SU-DHL-6 (cell line): ENCODE measurements around the gene UBE2D4.

Source experiments
- H2AFZ ChIP-seq: fragments of 200-600 bp; sonication (generic); 2 replicates; pipeline ENCODE4 v1.6.1; 2014; ENCODE audit warnings: low read depth, mild to moderate bottlenecking, moderate library complexity, mixed read lengths, antibody characterized with exemption, low read length; ENCODE audit not compliant: severe bottlenecking
- H3F3A ChIP-seq: fragments of 200-600 bp; shearing (Covaris generic); 2 replicates; pipeline ENCODE4 v1.6.0; 2016; ENCODE audit warnings: antibody characterized with exemption, mild to moderate bottlenecking; ENCODE audit not compliant: insufficient read depth
- H3K27ac ChIP-seq: fragments of 200-600 bp; sonication (generic); 2 replicates; pipeline ENCODE4 v1.5.1; 2016; ENCODE audit warnings: low read depth, mild to moderate bottlenecking, low read length, moderate library complexity, mixed read lengths
- H3K27me3 ChIP-seq: fragments of 200-600 bp; sonication (generic), shearing (Covaris generic); 2 replicates; pipeline ENCODE4 v1.6.0; 2014; ENCODE audit warnings: mild to moderate bottlenecking, low read length
- H3K36me3 ChIP-seq: fragments of 200-600 bp; sonication (generic); 2 replicates; pipeline ENCODE4 v1.6.1; 2014; ENCODE audit warnings: mild to moderate bottlenecking, low read length, mixed read lengths
- H3K4me2 ChIP-seq: fragments of 300-600, 200-600 bp; shearing (Covaris generic), sonication (generic); 2 replicates; pipeline ENCODE4 v1.6.0; 2014; ENCODE audit warnings: low read length, low read depth, mild to moderate bottlenecking; ENCODE audit not compliant: poor library complexity, severe bottlenecking
- H3K4me3 ChIP-seq: fragments of 200-600 bp; sonication (generic); 2 replicates; pipeline ENCODE4 v1.5.1; 2014; ENCODE audit warnings: antibody characterized with exemption, low read length, mild to moderate bottlenecking, mixed read lengths; ENCODE audit not compliant: insufficient read depth, poor library complexity, severe bottlenecking
- H3K79me2 ChIP-seq: fragments of 200-600 bp; sonication (generic); 2 replicates; pipeline ENCODE4 v1.6.1; 2014; ENCODE audit warnings: mild to moderate bottlenecking, low read length, moderate library complexity; ENCODE audit not compliant: insufficient read depth
- H3K9ac ChIP-seq: fragments of 200-600 bp; sonication (generic); 2 replicates; pipeline ENCODE4 v1.7.0; 2014; ENCODE audit warnings: mild to moderate bottlenecking, low read length
- H3K9me2 ChIP-seq: fragments of 200-600 bp; sonication (generic); replicated peaks from 2 replicates; pipeline ENCODE4 v1.6.1; 2014; ENCODE audit warnings: low read length; ENCODE audit not compliant: insufficient read depth
- H3K9me3 ChIP-seq: fragments of 200-600 bp; sonication (generic); 2 replicates; pipeline ENCODE4 v1.6.1; 2014; ENCODE audit warnings: low read length, mixed read lengths; ENCODE audit not compliant: insufficient read depth
- H4K20me1 ChIP-seq: fragments of 200-600 bp; sonication (generic); 2 replicates; pipeline ENCODE4 v1.6.1; 2014; ENCODE audit warnings: low read depth, mild to moderate bottlenecking, antibody characterized with exemption, low read length, moderate library complexity, mixed read lengths
- EZH2phosphoT487 ChIP-seq: fragments of 200-600 bp; sonication (generic), shearing (Covaris generic); conservative IDR thresholded peaks from 2 replicates; pipeline ENCODE4 v1.6.1; 2018; ENCODE audit warnings: mild to moderate bottlenecking, antibody characterized with exemption, low read length, moderate library complexity, mixed read lengths
- TF ChIP-seq, protein P1 (sequence below): fragments of 200-600 bp; sonication (generic); IDR thresholded peaks from one replicate; pipeline ENCODE4 v1.5.1; 2017; ENCODE audit warnings: antibody characterized with exemption, mild to moderate bottlenecking, low read length, moderate library complexity; ENCODE audit not compliant: insufficient read depth, poor library complexity, severe bottlenecking

UBE2D4 gene

DNA sequence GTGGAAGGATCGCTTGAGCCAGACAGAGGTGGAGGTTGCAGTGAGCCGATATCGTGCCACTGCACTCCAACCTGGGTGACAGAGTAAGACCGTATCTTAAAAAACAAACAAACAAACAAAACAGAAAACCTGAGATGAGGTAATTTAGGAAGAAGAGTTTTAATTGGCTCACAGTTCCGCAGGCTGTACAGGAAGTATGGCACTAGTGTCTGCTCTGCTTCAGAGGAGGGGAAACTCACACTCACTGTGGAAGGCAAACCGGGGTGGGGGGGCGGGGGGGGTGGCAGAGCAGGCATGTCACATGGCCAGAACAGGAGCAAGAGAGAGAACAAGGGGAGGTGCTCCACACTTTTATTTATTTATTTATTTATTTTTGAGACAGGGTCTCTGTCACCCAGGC is 5.1 kb downstream of the UBE2D4 start:
- Histone ChIP-seq H3K79me2 (peaks cover 12% of the 10 kb centered on the region; the same call in 1 of the 2 replicates), H3K4me2 (no peak overlapping the region), H3K27me3 (no peaks in the 10 kb centered on the region), H3K27ac (no peak overlapping the region), H3K4me3 (no peak overlapping the region), H2AFZ (no peak overlapping the region), H4K20me1 (no peaks in the 10 kb centered on the region), H3K9me3 (no peaks in the 10 kb centered on the region), H3F3A (peaks cover 8% of the 10 kb centered on the region; the same call in 1 of the 2 replicates), H3K36me3 (no peaks in the 10 kb centered on the region), H3K9me2 (no peaks in the 10 kb centered on the region), H3K9ac (no peak overlapping the region)
- TF ChIP-seq EZH2phosphoT487, result no peak
- TF ChIP-seq, protein P1, sequence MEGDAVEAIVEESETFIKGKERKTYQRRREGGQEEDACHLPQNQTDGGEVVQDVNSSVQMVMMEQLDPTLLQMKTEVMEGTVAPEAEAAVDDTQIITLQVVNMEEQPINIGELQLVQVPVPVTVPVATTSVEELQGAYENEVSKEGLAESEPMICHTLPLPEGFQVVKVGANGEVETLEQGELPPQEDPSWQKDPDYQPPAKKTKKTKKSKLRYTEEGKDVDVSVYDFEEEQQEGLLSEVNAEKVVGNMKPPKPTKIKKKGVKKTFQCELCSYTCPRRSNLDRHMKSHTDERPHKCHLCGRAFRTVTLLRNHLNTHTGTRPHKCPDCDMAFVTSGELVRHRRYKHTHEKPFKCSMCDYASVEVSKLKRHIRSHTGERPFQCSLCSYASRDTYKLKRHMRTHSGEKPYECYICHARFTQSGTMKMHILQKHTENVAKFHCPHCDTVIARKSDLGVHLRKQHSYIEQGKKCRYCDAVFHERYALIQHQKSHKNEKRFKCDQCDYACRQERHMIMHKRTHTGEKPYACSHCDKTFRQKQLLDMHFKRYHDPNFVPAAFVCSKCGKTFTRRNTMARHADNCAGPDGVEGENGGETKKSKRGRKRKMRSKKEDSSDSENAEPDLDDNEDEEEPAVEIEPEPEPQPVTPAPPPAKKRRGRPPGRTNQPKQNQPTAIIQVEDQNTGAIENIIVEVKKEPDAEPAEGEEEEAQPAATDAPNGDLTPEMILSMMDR, result no peak

DNA sequence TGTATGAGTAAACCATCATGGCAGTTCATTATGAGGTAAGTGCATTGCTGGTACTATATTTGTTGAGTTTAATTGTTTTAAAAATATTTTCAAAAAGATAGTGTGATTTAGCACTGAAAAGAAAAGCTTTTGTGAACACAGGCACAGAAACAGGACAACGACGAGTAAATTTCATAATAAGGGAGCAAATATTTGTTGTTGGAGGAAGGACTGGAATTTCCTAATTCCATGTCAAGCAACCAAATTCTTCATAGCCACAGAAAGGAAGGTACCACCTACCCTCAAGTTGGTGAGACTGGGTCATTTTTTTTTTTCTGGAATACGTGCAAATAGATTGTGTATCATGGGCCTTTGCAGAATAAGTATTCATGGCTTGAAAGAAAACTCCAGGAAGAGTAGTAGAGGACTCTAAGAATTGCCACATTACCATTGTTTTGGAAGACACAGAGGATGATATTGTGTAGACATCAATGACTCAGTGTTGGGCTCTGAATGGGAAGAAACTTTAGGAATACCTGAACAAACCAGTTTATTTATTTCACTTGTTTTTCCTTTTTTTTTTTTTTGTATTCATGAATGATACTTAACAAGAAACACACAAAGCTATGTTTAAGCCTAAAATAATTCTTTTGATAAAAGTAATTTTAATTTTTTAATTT is 7.8 kb downstream of the UBE2D4 start:
- Histone ChIP-seq H2AFZ (no peak overlapping the region), H3K4me3 (no peak overlapping the region), H3K27ac (no peak overlapping the region), H3K36me3 (no peaks in the 10 kb centered on the region), H3K79me2 (no peaks in the 10 kb centered on the region), H3K4me2 (no peak overlapping the region), H3K27me3 (no peaks in the 10 kb centered on the region), H3K9ac (no peak overlapping the region), H4K20me1 (no peaks in the 10 kb centered on the region), H3K9me2 (no peaks in the 10 kb centered on the region), H3K9me3 (no peaks in the 10 kb centered on the region), H3F3A (no peaks in the 10 kb centered on the region)
- TF ChIP-seq, protein P1, result no peak
- no peak for TF ChIP-seq EZH2phosphoT487

DNA sequence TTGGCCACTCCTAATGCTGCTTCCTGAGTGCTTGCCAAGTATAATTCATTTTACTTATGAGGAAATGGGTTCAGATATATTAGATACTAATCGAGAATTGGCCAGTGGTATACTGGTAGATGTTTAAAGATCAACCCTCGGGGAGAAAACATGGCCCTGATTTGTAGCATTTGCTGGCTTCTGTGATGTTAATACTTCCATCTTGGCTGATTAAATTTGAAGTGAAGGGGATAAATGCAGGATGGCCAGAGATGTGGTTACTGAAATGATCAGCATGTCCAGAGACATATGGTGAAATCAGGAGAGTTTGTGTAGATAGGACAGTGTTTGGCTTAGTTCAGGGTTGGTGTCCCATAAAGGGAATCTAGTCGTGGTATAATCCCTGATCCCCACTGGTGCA is 11.2 kb downstream of the UBE2D4 start:
- H3K9ac ChIP-seq, result no peak overlapping the region
- no peak overlapping the region for H3K4me3 ChIP-seq
- no peaks in the 10 kb centered on the region for H3K27me3 ChIP-seq
- no peaks in the 10 kb centered on the region for H3K36me3 ChIP-seq
- no peak for TF ChIP-seq EZH2phosphoT487
- TF ChIP-seq, protein P1, result no peak
- H3F3A ChIP-seq, result no peaks in the 10 kb centered on the region
- no peaks in the 10 kb centered on the region for H3K9me2 ChIP-seq
- H3K4me2 ChIP-seq, result no peak overlapping the region
- no peaks in the 10 kb centered on the region for H4K20me1 ChIP-seq
- H2AFZ ChIP-seq, result no peak overlapping the region
- H3K9me3 ChIP-seq, result no peaks in the 10 kb centered on the region
- no peaks in the 10 kb centered on the region for H3K79me2 ChIP-seq
- no peak overlapping the region for H3K27ac ChIP-seq
